B cell (primary cell): ENCODE data around the gene MAP6. TPM values are rescaled to one million over a fixed set of nuclear protein-coding genes. Genes with fewer than 3 reads are reported as not detected.

Experiments used
- ATAC-seq: fragments of 200-7000 bp; cut with Tn5 transposase; one replicate; pipeline ENCODE4 v1.10.0; 2021; ENCODE audit warnings: low read depth, mild to moderate bottlenecking, moderate number of reproducible peaks, moderate library complexity
- CTCF ChIA-PET: fragments of 350-600 bp; sonication (Branson Sonifier 250); formaldehyde crosslinking; loops from one replicate; lab custom pipeline; 2021; ENCODE audit warnings: antibody characterized with exemption, inconsistent platforms; lab: Charles Lee
- POLR2A ChIA-PET: fragments of 350-600 bp; sonication (Branson Sonifier 250); formaldehyde crosslinking; loops from one replicate; lab custom pipeline; 2021; ENCODE audit warnings: antibody characterized with exemption; lab: Charles Lee
- DNase-seq: peaks from one replicate; pipeline ENCODE4 v3.0.0; 2013
- H2AFZ ChIP-seq: 2 replicates; pipeline ENCODE4 v1.6.1; 2012; ENCODE audit warnings: mild to moderate bottlenecking, low read depth, low read length; ENCODE audit not compliant: insufficient read depth, poor library complexity, severe bottlenecking
- H3K27ac ChIP-seq, 2 donors: 1 replicate in 1 of 2; 2 replicates in 1 of 2; pipeline ENCODE4 v1.5.1; 2012 to 2013; ENCODE audit warnings: low read length in 2 of 2, mild to moderate bottlenecking in 2 of 2, moderate library complexity in 1 of 2
- H3K27me3 ChIP-seq, 4 experiments: fragments of 200-600 bp in 1 of 4; sonication (generic) in 1 of 4; replicated peaks in 1 of 4; 1 replicate in 2 of 4; 2 replicates in 2 of 4; pipeline versions ENCODE4 v1.6.1 to v1.7.0; 2013 to 2016; ENCODE audit warnings: low read length in 3 of 4, mild to moderate bottlenecking in 2 of 4, mixed read lengths in 1 of 4, moderate library complexity in 1 of 4; ENCODE audit not compliant: insufficient read depth in 4 of 4, control insufficient read depth in 3 of 4; ENCODE audit errors: control extremely low read depth in 1 of 4
- H3K36me3 ChIP-seq, 2 experiments: replicated peaks in 1 of 2; 1 replicate in 1 of 2; 2 replicates in 1 of 2; pipeline versions ENCODE4 v1.6.1 to v1.7.1; 2013; ENCODE audit warnings: low read length in 1 of 2; ENCODE audit not compliant: insufficient read depth in 2 of 2, control insufficient read depth in 1 of 2; ENCODE audit errors: control extremely low read depth in 1 of 2, extremely low read depth in 1 of 2
- H3K4me1 ChIP-seq, 2 donors: fragments of 200-600 bp in 1 of 2; sonication (generic) in 1 of 2; 1 replicate in 1 of 2; 2 replicates in 1 of 2; pipeline versions ENCODE4 v1.5.1 to v1.6.1; 2013 to 2017; ENCODE audit warnings: low read length in 2 of 2; ENCODE audit not compliant: control insufficient read depth in 2 of 2, insufficient read depth in 2 of 2
- H3K4me2 ChIP-seq: replicated peaks from 2 replicates; pipeline ENCODE3; 2012; ENCODE audit warnings: mild to moderate bottlenecking, low read depth, low read length; ENCODE audit not compliant: poor library complexity, severe bottlenecking
- H3K4me3 ChIP-seq, 5 experiments: fragments of 200-600 bp in 1 of 5; sonication (generic) in 1 of 5; 1 replicate in 3 of 5; 2 replicates in 2 of 5; pipeline versions ENCODE4 v1.5.1 to v1.7.0; 2011 to 2016; ENCODE audit warnings: low read length in 4 of 5, mild to moderate bottlenecking in 4 of 5, low read depth in 2 of 5, control low read depth in 1 of 5, moderate library complexity in 1 of 5; ENCODE audit not compliant: insufficient read depth in 1 of 5; ENCODE audit errors: control extremely low read depth in 1 of 5, extremely low read depth in 1 of 5
- H3K79me2 ChIP-seq: fragments of 200-600 bp; sonication (generic); one replicate; pipeline ENCODE4 v1.6.0; 2016; ENCODE audit warnings: low read length; ENCODE audit not compliant: control insufficient read depth, insufficient read depth
- H3K9ac ChIP-seq: fragments of 200-600 bp; sonication (generic); 2 replicates; pipeline ENCODE4 v1.6.1; 2017; ENCODE audit warnings: mild to moderate bottlenecking, low read length, moderate library complexity
- H3K9me3 ChIP-seq, 3 donors: one replicate each; pipeline versions ENCODE4 v1.6.1 to v1.7.1; 2013; ENCODE audit warnings: low read length in 2 of 3; ENCODE audit not compliant: control insufficient read depth in 2 of 3, insufficient read depth in 1 of 3; ENCODE audit errors: control extremely low read depth in 1 of 3
- H4K20me1 ChIP-seq: 2 replicates; pipeline ENCODE4 v1.6.0; 2012; ENCODE audit warnings: mild to moderate bottlenecking, low read length; ENCODE audit not compliant: insufficient read depth, control insufficient read depth, poor library complexity, severe bottlenecking
- H3K27ac Mint-ChIP-seq: one replicate; pipeline ENCODE4 v1.8.0; 2021; ENCODE audit warnings: mixed read lengths
- H3K27me3 Mint-ChIP-seq: one replicate; pipeline ENCODE4 v1.8.0; 2021; ENCODE audit warnings: mixed read lengths
- H3K4me1 Mint-ChIP-seq: one replicate; pipeline ENCODE4 v1.8.0; 2021; ENCODE audit warnings: mixed read lengths
- H3K4me3 Mint-ChIP-seq: one replicate; pipeline ENCODE4 v1.8.0; 2021; ENCODE audit warnings: mixed read lengths
- H3K9me3 Mint-ChIP-seq: one replicate; pipeline ENCODE4 v1.8.0; 2022; ENCODE audit warnings: mixed read lengths; ENCODE audit not compliant: insufficient read depth
- CTCF ChIP-seq: fragments of 200-600 bp; IDR thresholded peaks from one replicate; pipeline ENCODE4 v1.8.0; 2022; ENCODE audit warnings: antibody characterized with exemption, mild to moderate bottlenecking
- EZH2 ChIP-seq: IDR thresholded peaks from 2 replicates; pipeline ENCODE4 v1.6.1; 2012; ENCODE audit warnings: borderline replicate concordance, low read depth, mild to moderate bottlenecking, moderate library complexity, low read length; ENCODE audit not compliant: insufficient read depth, poor library complexity, severe bottlenecking
- WGBS: methylation state at CpG from one replicate; pipeline ENCODE4 v1.1.5; 2013; ENCODE audit warnings: missing lambda C conversion rate; ENCODE audit not compliant: insufficient coverage; 5-methylcytosine and 5-hydroxymethylcytosine counted together
- intact Hi-C: fragments of 100-400 bp; cut with micrococcal nuclease; formaldehyde crosslinking; loops from one replicate; pipeline ENCODE4 v1.10.0; 2022
- polyA plus RNA-seq: library from polyadenylated mRNA; depleted of rRNA; stranded (reverse); fragments of >200 nt; gene quantifications from 2 replicates; pipeline ENCODE4 v1.2.3, GENCODE V29; 2012
- small RNA-seq: library from RNA; depleted of rRNA; stranded (forward); fragments of <200 nt; gene quantifications from one replicate; pipeline ENCODE3, GENCODE V24; 2012; ENCODE audit warnings: low replicate concordance, low read depth; ENCODE audit not compliant: insufficient read length
- total RNA-seq, 2 donors: library from RNA; stranded (reverse); fragments of 120-200 nt in 1 of 2; gene quantifications; 1 replicate in 1 of 2; 2 replicates in 1 of 2; pipeline versions ENCODE4 v1.2.3 to v1.2.4, GENCODE V29; 2013 to 2022

Gene MAP6
- total and polyA plus RNA-seq, 2 donors (not counting 1 experiment from before 2014, with no cell fraction given), result 0.54 to 0.57 TPM

- Histone ChIP-seq H3K27ac (no peak overlapping the region), H3K79me2 (no peaks in the 10 kb centered on the region), H2AFZ (no peak overlapping the region), H3K9ac (no peak overlapping the region), H3K9me3 (peaks cover 0 to 2% (median 0%) of the 10 kb centered on the region in 3 donors), H4K20me1 (no peaks in the 10 kb centered on the region), H3K36me3 (no peaks in the 10 kb centered on the region), H3K27me3 (peaks cover 0 to 10% (median 4%) of the 10 kb centered on the region in 4 experiments), H3K4me1 (peaks cover 13 to 32% of the 10 kb centered on the region in 2 donors), H3K4me3 (peak overlapping the region in 1 of 5 experiments; percentile 24), H3K4me2 (peak overlapping the region; percentile 47)
- 87% methylated on average over 5 of the region's 5 CpGs for WGBS
- intact Hi-C loops, result no loop called here
- ChIA-PET CTCF (interaction anchor here (0.8 to 2.5 kb wide), 7 partner anchors 9 to 130 kb away, joined by 3 to 15 read pairs (median 5); partner anchors contain the start of gene GDPD5), POLR2A (interaction anchor here (0.7 kb wide), 1 partner anchor 27 kb away, joined by 3 read pairs; no protein-coding TSS in a partner anchor)
- no peaks in the 10 kb centered on the region for H3K9me3 Mint-ChIP-seq
- H3K27me3 Mint-ChIP-seq, result peaks cover 30% of the 10 kb centered on the region
- peaks cover 32% of the 10 kb centered on the region for H3K4me1 Mint-ChIP-seq
- no peak for TF ChIP-seq CTCF
- no peak for TF ChIP-seq EZH2
- peak overlapping the region; percentile 44 for H3K27ac Mint-ChIP-seq
- H3K4me3 Mint-ChIP-seq, result peak overlapping the region; percentile 70
- DNase-seq, result no peak
- ATAC-seq, result no peak
Observed at GRCh38 chr11:75537740-75538139, 131.1 kb downstream of the MAP6 start.

Small RNAs within 50 kb of the gene (small RNA-seq; reads per million reads assigned to genes)
- not detected for gene AP001922.4

Other genes with a start within 250 kb of the MAP6 start
- 0.39 and 0.59 TPM in 2 replicates for gene KLHL35, start 235.8 kb downstream of the MAP6 start, total RNA-seq
- gene KLHL35, start 235.8 kb downstream of the MAP6 start, polyA plus RNA-seq, result 0.45 and 0.55 TPM in 2 replicates
- gene GDPD5, start 143.1 kb downstream of the MAP6 start, total RNA-seq, result 99.6 and 102 TPM in 2 replicates
- gene GDPD5, start 143.1 kb downstream of the MAP6 start, polyA plus RNA-seq, result 24.0 and 59.1 TPM in 2 replicates
- 5.7 and 7.5 TPM in 2 replicates for gene SERPINH1, start 106.8 kb downstream of the MAP6 start, total RNA-seq
- gene SERPINH1, start 106.8 kb downstream of the MAP6 start, polyA plus RNA-seq, result 3.0 and 4.1 TPM in 2 replicates
- 0.12 TPM in 1 of 2 replicates, not detected in the other for gene MOGAT2, start 48.8 kb upstream of the MAP6 start, total RNA-seq
- not detected in 2 replicates for gene MOGAT2, start 48.8 kb upstream of the MAP6 start, polyA plus RNA-seq
- gene DGAT2, start 99.7 kb upstream of the MAP6 start, total RNA-seq, result 6.1 and 6.5 TPM in 2 replicates
- 4.6 and 5.8 TPM in 2 replicates for gene DGAT2, start 99.7 kb upstream of the MAP6 start, polyA plus RNA-seq
- gene UVRAG, start 146.2 kb upstream of the MAP6 start, total RNA-seq, result 94.1 and 115 TPM in 2 replicates
- gene UVRAG, start 146.2 kb upstream of the MAP6 start, polyA plus RNA-seq, result 37.7 and 53.2 TPM in 2 replicates